Measurements from ENCODE around the gene GLYATL1.
"Not testable (repeated sequence)": the region's sequence is repeated elsewhere in the genome, so short reads cannot be mapped to it uniquely, and the experiment has no call there.

Gene GLYATL1

GRCh38 chr11:58992489-58992888 lies 53.2 kb downstream of the GLYATL1 start:
- H3K9ac ChIP-seq (ENCODE audit: insufficient read length) = no peak overlapping the region
- no peak for DNase-seq (ENCODE audit: low read depth, low spot score)
- no peaks in the 10 kb centered on the region for H3K36me3 ChIP-seq (ENCODE audit: insufficient read depth, low read length)
- no peak for TF ChIP-seq FOXP2 (optimal IDR thresholded peaks at IDR 0.05; ENCODE audit: control extremely low read depth, extremely low read length, insufficient read depth)
- H3K9me3 ChIP-seq (ENCODE audit: low read depth, low read length) = no peaks in the 10 kb centered on the region
- no peak overlapping the region for H3K27ac ChIP-seq
- H3K4me3 ChIP-seq = no peak overlapping the region

- H3K36me3 ChIP-seq (ENCODE audit: insufficient read depth, low read length) = no peaks in the 10 kb centered on the region
- H3K27ac ChIP-seq = no peak overlapping the region
- no peak for TF ChIP-seq FOXP2 (optimal IDR thresholded peaks at IDR 0.05; ENCODE audit: control extremely low read depth, extremely low read length, insufficient read depth)
- TF ChIP-seq POLR2AphosphoS5 (IDR thresholded peaks at IDR 0.05; ENCODE audit: borderline replicate concordance, low read depth, low read length) = no peak
- TF ChIP-seq EZH2 (IDR thresholded peaks at IDR 0.05) = no peak
- H3K4me3 ChIP-seq = no peak overlapping the region
- no peak for DNase-seq (ENCODE audit: low read depth, low spot score)
- no peak overlapping the region for H3K9ac ChIP-seq (ENCODE audit: insufficient read length)
- no peaks in the 10 kb centered on the region for H3K9me3 ChIP-seq (ENCODE audit: low read depth, low read length)
Measured at GRCh38 chr11:58994171-58994570, 54.9 kb downstream of the GLYATL1 start.

GRCh38 chr11:58998480-58999290 lies 59.4 kb downstream of the GLYATL1 start:
- no peak overlapping the region for H3K27ac ChIP-seq

GRCh38 chr11:58999291-58999680 lies 60.0 kb downstream of the GLYATL1 start:
- Histone ChIP-seq H3K27ac (no peak overlapping the region), H3K4me3 (no peak overlapping the region), H3K9me3 (ENCODE audit: low read depth, low read length) (no peaks in the 10 kb centered on the region), H3K9ac (ENCODE audit: insufficient read length) (no peak overlapping the region), H3K36me3 (ENCODE audit: insufficient read depth, low read length) (no peaks in the 10 kb centered on the region)
- no peak for DNase-seq (ENCODE audit: low read depth, low spot score)
- TF ChIP-seq EZH2 (IDR thresholded peaks at IDR 0.05) = no peak
- TF ChIP-seq POLR2AphosphoS5 (IDR thresholded peaks at IDR 0.05; ENCODE audit: borderline replicate concordance, low read depth, low read length) = no peak
- no peak for TF ChIP-seq FOXP2 (optimal IDR thresholded peaks at IDR 0.05; ENCODE audit: control extremely low read depth, extremely low read length, insufficient read depth)

More at GRCh38 chr11:58998480-58999290, 59.4 kb downstream of the GLYATL1 start:
- TF ChIP-seq FOXP2 (optimal IDR thresholded peaks at IDR 0.05; ENCODE audit: control extremely low read depth, extremely low read length, insufficient read depth) (no peak), POLR2AphosphoS5 (IDR thresholded peaks at IDR 0.05; ENCODE audit: borderline replicate concordance, low read depth, low read length) (no peak), EZH2 (IDR thresholded peaks at IDR 0.05) (no peak)
- Histone ChIP-seq H3K9ac (ENCODE audit: insufficient read length) (no peak overlapping the region), H3K4me3 (no peak overlapping the region), H3K36me3 (ENCODE audit: insufficient read depth, low read length) (no peaks in the 10 kb centered on the region), H3K9me3 (ENCODE audit: low read depth, low read length) (no peaks in the 10 kb centered on the region)
- no peak for DNase-seq (ENCODE audit: low read depth, low spot score)

- H3K36me3 ChIP-seq (ENCODE audit: insufficient read depth, low read length) = no peaks in the 10 kb centered on the region
- DNase-seq (ENCODE audit: low read depth, low spot score) = no peak
- no peak overlapping the region for H3K9ac ChIP-seq (ENCODE audit: insufficient read length)
- no peak for TF ChIP-seq POLR2AphosphoS5 (IDR thresholded peaks at IDR 0.05; ENCODE audit: borderline replicate concordance, low read depth, low read length)
- TF ChIP-seq FOXP2 (optimal IDR thresholded peaks at IDR 0.05; ENCODE audit: control extremely low read depth, extremely low read length, insufficient read depth) = no peak
- TF ChIP-seq EZH2 (IDR thresholded peaks at IDR 0.05) = no peak
- H3K27ac ChIP-seq = no peak overlapping the region
- H3K9me3 ChIP-seq (ENCODE audit: low read depth, low read length) = no peaks in the 10 kb centered on the region
- no peak overlapping the region for H3K4me3 ChIP-seq
Measured at GRCh38 chr11:59000003-59000402, 60.7 kb downstream of the GLYATL1 start.

GRCh38 chr11:59002006-59002405 lies 62.7 kb downstream of the GLYATL1 start:
- H3K9me3 ChIP-seq (ENCODE audit: low read depth, low read length); H3K9ac ChIP-seq (ENCODE audit: insufficient read length); H3K27ac ChIP-seq; DNase-seq (ENCODE audit: low read depth, low spot score); H3K4me3 ChIP-seq; H3K36me3 ChIP-seq (ENCODE audit: insufficient read depth, low read length): not testable (repeated sequence)
